Upper lobe of left lung (tissue), 4 donors: ENCODE results near the gene SLX4IP.

ENCODE experiments used
- CTCF ChIP-seq, 6 experiments: fragments of 450-650 bp in 4 of 6; fragments of 200-600 bp in 2 of 6; sonication (generic) in 2 of 6; IDR thresholded peaks; one replicate each; pipeline ENCODE4 v1.5.1; 2016 to 2019; ENCODE audit warnings: antibody characterized with exemption in 6 of 6
- EP300 ChIP-seq, 4 donors: sonication (generic); formaldehyde crosslinking; IDR thresholded peaks; one replicate each; pipeline ENCODE4 v1.5.1; 2017; ENCODE audit warnings: antibody characterized with exemption in 4 of 4, control low read depth in 2 of 4
- POLR2A ChIP-seq, 4 donors: fragments of 450-650 bp; IDR thresholded peaks; one replicate each; pipeline ENCODE4 v1.5.1; 2016 to 2017; ENCODE audit warnings: antibody characterized with exemption in 4 of 4, mild to moderate bottlenecking in 2 of 4
- POLR2AphosphoS5 ChIP-seq, 2 donors: sonication (generic); formaldehyde crosslinking; IDR thresholded peaks; one replicate each; pipeline ENCODE4 v1.5.1; 2017; ENCODE audit warnings: antibody characterized with exemption in 2 of 2

- TF ChIP-seq CTCF (IDR thresholded peaks at IDR 0.05), result no peak
- no peak for TF ChIP-seq EP300 (IDR thresholded peaks at IDR 0.05)
- no peak for TF ChIP-seq POLR2A (IDR thresholded peaks at IDR 0.05)
- no peak for TF ChIP-seq POLR2AphosphoS5 (IDR thresholded peaks at IDR 0.05)
Observed at GRCh38 chr20:10524643-10525042, 89.5 kb downstream of the SLX4IP start.
